Measurements from ENCODE around the gene OTX2.

The OTX2 gene

DNA sequence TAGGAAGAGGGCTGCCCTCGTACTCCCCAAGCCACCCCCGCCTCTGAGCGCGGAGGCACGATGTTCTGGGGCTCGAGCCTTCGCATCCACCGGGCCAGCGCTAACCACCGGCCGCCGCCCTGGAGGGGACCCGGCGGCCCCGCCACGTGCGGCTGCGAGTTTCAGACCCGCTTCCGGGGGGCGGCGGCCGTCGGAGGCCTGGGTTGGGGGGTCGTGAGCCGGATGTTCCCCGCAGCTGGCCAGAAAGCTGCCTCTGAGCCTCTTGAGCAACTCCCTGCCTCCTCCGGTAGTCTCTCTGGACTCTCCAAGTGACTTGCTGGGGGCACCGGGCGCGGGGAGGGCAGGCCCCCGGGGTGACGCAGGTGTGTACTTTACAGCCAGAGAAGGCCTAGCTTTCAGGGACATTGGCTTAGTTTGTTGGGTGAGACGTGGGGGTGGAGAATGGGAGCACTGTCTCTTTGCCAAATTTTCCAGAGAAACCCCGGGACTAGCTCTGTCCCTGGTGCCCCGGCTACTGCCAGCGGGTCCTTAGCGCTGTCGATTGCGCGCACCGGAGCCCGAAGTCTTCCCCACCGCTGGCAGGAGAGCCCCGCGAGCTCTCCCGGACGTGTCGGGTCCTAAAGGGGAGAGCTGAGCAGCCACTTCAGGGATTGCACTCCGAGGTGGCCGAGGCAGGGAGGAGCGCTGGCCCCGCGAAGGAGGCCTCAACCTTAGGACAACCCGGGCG is 15.6 kb downstream of the OTX2 start:
- DNase-seq, result no peak

DNA sequence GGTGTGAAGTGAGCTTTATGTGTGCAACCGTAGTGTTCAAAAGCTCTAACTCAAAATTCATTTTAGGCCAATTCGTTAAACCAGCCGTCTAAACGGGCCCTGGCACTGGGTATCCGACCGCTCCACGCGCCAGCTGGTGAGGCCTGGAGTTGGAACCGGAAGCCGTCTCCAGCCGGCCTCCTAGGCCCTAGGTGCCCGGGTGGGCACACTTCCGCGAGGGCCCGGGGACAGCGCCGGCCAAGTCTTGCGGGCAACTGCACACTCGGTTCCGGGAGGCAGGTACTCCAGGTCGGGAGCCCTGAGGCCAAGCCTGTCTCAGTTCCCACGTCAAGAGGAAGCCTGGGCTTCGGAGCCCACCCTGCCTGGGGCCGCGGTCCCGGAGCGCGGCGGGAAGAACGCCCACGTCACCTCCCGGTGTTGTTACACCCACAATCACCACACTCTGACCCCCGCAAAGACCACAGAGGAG is 16.2 kb downstream of the OTX2 start:
- DNase-seq, result no peak

DNA sequence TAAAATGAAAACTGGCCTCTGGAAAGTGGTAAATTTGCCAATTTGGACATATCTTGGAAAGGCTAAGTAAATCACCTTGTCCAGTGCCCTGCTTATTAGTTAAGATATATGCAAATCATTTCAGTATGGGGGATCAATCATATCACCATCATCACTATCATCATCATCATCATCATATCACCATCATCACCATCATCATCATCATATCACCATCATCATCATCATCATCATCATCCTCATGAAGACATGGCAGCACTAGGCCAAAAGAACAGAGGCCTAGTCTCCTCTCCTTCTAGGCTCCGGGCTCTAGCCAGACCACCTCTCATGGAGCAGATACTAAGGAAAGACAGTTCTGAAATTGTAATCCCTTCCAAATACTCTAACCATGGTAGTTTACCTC is 20.3 kb downstream of the OTX2 start:
- no peak for DNase-seq

DNA sequence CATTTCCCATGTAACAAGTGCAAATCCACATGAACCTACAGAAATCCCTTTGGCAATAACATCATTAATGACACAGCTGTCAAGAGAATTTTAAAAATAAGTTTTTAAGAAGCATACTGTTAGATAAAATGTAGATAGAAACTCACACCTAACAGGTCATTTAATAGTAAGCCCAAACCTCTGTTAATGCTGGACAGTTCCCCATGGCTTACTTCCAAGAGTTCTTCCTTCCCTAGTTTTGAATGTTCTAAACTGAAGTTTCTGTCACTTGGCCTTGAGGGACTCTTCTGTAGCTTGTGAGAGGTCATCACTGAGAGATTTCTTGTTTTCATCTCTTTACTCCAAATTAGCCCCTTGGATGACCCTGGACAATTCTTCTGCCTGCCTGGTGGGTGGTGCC is 22.7 kb downstream of the OTX2 start:
- no peak for DNase-seq

DNA sequence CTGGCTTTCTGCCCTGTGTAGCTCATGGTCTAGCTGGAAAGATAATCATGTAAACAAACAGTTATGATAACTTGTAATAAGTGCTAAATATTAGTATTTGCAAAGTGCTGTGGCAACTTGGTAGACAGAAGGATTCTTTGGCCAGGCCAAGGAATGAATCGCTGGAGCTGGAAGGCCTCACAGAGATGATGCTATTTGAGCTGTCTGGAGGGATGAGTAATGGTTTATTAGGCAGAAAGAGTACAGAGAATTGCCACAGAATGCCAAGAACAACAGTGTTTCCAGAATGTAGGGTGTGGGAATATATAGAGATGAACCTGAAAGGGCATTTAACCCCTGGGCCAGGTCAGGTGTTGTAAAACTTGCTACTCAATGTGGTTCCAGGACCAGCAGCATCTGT is 27.6 kb downstream of the OTX2 start:
- DNase-seq, result no peak

DNA sequence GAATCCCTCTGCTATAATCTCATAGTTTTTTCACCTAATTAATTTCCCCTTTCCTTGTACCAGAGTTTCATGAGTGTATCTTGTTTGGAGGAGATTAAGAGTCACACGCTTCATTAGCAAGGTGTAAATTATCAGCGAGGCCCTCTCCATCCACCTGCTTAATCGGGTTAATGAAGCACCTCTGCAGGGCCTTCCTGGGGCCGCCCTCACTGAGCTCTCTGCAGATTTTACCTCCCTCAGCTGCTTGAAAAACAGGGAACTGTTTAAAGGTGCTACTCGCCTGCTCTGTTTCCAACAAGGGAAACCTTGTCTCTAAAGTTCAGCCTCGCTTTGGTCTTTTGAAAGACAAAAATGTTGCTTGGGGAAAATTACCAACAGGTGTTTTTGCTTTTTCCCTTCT is 35.8 kb downstream of the OTX2 start:
- no peak for DNase-seq

DNA sequence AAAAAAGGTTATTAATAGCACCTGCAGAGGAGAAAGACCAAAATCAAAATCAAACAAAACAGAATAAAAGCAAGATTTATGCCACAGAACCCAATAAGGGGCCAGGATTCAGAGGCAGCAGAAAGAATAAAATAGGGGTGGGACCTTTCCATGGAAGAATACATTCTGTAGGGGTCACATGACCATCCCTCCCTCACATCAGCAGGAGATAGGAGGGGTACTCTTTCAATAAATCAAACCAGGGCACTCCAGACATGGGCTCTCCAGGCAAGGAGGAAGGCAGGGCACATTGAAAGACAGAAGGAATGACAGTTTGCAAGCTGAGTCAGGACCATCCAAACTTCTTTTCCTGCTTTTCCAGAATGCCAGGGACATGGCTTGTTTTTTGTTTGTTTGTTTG is 39.8 kb downstream of the OTX2 start:
- no peak for DNase-seq

DNA sequence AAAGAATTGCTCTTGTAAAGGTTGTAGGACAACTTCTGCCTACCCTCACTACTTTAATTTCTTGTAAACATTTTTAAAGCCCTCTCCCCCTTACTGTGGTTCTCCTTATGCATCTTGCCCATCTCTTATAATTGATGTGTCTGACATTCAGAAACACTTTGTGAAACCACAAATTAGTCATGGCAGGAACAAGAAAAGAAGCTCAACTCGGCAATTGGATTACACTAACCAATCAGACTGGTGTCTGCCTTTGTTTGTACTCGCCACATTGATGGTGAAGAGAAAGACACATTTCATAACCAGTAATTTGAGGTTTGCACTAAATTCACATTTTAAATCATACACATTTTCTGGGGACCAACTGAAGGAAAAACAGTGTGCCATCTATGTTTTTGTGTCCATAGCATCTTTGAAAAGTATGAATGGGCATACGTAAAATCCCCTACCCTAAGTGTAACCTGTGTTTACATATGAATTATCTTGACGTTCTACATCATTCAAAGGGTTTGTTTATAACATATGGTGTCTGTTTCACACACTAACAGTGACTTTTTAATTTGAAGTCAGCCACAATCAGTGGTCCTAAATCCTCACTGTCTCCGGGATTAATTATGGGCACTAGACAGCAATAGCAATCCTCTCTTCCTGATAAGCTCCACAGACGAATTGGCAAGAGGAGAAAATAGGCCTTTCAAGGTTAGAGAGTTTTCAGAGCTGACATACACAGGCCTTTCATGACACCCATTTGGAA is 49.9 kb downstream of the OTX2 start:
- no peak for DNase-seq

DNA sequence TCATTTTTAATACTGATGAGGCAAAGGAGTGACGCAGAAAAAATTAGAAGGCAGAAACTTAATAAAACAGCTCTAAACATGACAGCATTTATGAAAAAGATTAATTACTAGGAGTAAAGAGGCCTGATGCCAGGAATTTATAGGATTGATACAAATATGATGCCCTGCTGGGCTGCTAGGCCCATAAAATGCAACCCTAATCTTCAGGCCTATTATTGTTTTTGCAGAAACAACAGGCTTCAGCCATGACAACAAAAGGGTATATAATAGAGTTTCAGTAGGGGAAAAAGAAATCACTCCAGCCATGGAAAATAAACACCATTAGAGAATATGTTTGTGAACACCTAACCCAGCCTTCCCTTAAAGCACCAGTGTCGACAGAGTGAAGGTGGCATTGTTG is 50.6 kb downstream of the OTX2 start:
- no peak for DNase-seq

DNA sequence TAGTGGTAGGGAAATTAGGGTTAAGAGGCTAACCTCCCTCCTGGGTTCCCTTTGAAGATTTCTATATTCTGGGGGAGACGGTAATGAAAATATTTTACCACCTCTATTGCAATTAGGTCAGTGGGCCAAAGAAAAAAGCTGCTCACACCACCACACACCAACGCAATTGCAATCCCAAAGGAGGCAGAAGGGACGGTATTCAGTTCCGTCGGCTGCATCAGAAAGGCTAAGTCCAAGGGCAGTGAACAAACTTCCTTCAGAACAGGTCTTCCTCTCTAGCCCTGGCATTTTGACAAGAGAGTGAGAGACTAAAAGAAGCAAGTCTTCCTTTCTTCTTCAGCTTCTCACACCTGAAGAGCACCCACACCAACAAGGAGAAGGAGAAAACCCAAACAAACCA is 51.2 kb downstream of the OTX2 start:
- no peak for DNase-seq

DNA sequence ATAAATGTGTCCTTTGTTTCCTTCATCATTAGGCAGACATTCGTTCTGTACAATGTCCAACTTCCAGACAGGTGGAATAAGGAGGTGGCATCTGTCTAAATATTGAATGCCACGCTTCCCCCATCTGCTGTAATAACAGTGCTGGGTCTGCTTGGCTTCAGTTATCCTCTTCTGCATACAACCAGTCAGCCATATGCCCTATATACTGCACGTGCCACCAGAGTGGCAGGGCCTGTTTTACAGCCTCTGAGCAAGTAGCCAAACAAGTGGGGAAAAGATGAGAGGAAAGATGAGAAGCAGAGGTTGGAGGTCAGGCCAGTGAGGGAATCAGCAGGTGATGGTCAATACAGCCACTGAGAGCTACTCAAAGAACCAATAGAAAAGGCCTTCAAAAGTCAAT is 55.4 kb downstream of the OTX2 start:
- no peak for DNase-seq

DNA sequence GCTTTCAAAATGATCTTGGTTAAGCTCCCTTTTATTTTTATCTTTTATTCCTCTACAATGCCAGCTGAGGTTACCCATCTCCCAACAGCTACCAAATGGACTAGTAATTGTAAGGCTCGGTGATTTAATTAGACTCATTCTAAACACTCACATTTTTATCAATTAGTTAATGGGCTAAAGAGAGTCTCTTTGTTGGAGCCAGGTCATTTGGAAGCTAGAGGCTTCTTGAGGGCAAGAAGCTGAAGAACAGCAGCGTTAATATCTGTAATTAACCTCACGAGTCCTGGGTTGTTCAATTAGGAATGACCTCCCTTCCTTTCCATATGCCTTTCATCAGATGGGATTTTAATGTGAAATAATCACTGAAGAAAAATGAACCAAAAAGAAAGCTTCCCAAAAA is 56.9 kb downstream of the OTX2 start:
- no peak for DNase-seq

DNA sequence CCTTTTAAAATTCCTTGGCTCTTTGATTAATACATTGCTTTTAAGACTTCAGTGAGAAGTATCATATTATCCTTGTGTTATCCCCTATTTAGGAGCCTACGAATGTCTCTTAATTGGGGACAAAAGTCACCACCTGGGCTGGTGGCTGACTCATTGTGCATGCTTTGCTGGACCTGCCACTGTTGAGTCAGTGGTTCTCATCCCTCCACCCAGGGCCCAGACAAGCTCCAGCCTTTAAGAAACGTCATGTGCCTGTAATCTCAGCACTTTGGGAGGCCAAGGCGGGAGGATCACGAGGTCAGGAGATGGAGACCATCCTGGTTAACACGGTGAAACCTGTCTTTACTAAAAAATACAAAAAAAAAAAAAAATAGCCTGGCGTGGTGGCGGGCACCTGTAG is 57.9 kb downstream of the OTX2 start:
- DNase-seq, result no peak

DNA sequence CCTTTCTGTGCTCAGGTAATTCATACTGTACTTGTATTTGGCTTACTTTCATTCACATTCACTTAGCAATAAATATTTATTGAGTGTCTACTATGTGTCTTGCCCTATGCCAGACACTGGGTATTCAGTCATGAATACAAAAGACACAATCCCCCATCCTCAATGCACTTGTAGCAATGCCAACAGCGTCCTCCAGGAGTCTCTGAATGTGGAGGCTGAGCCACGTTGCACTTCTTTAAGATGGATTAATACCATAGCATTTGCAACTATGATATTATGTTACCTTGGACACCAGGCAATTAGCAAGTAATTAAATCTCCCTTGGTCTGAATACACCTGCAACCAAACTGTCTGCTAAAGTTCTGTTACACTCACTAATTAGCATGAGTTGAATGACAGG is 58.8 kb downstream of the OTX2 start:
- DNase-seq, result no peak

Data from activated CD4-positive, alpha-beta T cell treated with anti-CD3 and anti-CD28 coated beads, Interleukin-2, amount 50 U/mL, for 4 hours (primary cell).